IMR-90 (cell line): ENCODE data around the gene PSMD2.

Experiments
- RAD21 ChIP-seq: IDR thresholded peaks from 2 replicates; pipeline ENCODE4 v1.6.1; 2012; ENCODE audit warnings: low read length, improper control_type of control experiment
- TF ChIP-seq, protein P1 (sequence below): conservative IDR thresholded peaks from 2 replicates; pipeline ENCODE4 v1.5.1; 2012; ENCODE audit warnings: mild to moderate bottlenecking, low read depth, low read length, improper control_type of control experiment

DNA sequence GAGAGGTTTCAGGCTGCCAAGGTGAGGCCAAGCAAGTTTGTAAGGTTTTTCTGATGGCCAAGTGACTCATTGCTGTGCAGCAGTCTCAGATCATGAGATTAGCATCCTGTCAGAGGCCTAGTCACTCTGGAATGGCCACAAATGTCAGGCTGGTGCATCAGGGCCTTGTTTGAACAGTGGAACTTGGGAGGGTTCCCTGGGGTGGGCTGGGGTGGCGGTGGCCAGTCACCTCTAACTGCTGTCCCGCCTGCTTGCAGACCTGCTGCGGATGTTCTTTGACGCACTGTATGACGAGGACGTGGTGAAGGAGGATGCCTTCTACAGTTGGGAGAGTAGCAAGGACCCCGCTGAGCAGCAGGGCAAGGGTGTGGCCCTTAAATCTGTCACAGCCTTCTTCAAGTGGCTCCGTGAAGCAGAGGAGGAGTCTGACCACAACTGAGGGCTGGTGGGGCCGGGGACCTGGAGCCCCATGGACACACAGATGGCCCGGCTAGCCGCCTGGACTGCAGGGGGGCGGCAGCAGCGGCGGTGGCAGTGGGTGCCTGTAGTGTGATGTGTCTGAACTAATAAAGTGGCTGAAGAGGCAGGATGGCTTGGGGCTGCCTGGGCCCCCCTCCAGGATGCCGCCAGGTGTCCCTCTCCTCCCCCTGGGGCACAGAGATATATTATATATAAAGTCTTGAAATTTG lies 35.6 kb downstream of the PSMD2 start:
- no peak for TF ChIP-seq RAD21
- TF ChIP-seq, protein P1, sequence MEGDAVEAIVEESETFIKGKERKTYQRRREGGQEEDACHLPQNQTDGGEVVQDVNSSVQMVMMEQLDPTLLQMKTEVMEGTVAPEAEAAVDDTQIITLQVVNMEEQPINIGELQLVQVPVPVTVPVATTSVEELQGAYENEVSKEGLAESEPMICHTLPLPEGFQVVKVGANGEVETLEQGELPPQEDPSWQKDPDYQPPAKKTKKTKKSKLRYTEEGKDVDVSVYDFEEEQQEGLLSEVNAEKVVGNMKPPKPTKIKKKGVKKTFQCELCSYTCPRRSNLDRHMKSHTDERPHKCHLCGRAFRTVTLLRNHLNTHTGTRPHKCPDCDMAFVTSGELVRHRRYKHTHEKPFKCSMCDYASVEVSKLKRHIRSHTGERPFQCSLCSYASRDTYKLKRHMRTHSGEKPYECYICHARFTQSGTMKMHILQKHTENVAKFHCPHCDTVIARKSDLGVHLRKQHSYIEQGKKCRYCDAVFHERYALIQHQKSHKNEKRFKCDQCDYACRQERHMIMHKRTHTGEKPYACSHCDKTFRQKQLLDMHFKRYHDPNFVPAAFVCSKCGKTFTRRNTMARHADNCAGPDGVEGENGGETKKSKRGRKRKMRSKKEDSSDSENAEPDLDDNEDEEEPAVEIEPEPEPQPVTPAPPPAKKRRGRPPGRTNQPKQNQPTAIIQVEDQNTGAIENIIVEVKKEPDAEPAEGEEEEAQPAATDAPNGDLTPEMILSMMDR = no peak
